ENCODE data around the gene PANX1. TPM values are rescaled to one million over a fixed set of nuclear protein-coding genes. Genes with fewer than 3 reads are reported as not detected.

PANX1 gene
- total RNA-seq, 3 donors from 2014 or later (not counting 1 experiment from before 2014, with no cell fraction given) = 8.6 to 13.6 (median 13.4) TPM

DNA sequence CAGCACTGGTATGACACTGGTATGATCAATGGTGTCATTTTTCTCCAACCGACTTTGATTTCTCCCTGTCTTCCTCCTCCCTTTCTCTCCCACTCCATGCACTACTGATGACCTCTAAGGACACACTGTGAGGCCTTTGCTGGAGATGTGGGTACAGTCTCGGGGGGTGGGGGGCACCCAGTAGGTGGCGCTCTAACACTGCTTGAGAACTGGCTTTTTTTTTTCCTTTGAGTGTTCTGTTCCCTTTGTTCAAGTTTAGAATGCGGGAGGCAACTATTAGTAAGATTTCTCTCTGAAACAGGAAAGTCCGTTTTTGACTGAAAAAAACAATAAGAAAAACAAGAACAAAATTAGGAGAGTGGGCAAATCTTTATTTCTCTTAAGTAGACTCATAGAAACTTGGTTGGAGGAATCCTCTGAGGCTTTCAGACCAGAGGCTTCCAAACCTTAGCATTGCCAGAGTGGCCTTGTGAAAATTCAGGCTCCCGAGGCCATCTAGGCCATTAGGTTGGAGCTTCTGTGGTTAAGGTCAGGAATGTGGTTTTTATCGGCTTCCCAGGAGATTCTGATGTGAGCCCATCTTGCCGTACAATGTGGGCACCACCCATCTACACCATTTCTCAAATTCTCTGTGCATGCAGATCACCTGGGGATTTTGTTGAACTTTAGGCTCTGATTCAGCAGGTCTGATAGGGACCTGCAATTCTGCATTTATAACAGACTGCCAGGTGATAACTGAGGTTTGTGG lies 43.2 kb downstream of the PANX1 start:
- H3K4me3 Mint-ChIP-seq = no peak overlapping the region

DNA sequence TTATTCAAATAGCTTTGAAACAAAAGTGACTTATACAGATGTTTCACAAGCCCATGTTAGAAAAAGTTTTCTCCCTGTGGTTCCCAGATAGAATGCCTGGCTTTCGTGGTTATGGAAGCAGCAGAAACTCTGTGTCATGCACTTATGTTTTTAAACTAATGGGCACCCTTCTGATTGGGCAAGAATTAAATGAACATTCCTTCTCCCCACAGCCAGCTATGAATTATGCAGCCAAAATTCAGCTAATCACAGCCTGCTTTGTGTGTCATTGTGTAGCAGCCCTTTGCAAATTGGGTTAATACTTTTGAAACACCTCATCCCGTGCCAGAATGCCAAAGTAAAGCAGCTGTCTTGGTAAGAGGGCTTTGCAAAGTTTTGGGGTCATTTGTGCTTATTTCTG lies 46.9 kb downstream of the PANX1 start:
- Mint-ChIP-seq H3K4me3 (no peak overlapping the region), H3K4me1 (peaks cover 30 to 33% of the 10 kb centered on the region in 2 donors), H3K27me3 (ENCODE audit: low read depth in 2 of 2) (no peaks in the 10 kb centered on the region), H3K36me3 (peaks cover 5% of the 10 kb centered on the region), H3K9me3 (no peaks in the 10 kb centered on the region), H3K27ac (no peak overlapping the region)
- DNase-seq (no peak), ATAC-seq (no peak)
- no peak overlapping the region for H3K4me3 ChIP-seq (ENCODE audit: low read length)
- no peak overlapping the region for H3K27ac ChIP-seq (ENCODE audit: low read length)
- TF ChIP-seq, protein P1, sequence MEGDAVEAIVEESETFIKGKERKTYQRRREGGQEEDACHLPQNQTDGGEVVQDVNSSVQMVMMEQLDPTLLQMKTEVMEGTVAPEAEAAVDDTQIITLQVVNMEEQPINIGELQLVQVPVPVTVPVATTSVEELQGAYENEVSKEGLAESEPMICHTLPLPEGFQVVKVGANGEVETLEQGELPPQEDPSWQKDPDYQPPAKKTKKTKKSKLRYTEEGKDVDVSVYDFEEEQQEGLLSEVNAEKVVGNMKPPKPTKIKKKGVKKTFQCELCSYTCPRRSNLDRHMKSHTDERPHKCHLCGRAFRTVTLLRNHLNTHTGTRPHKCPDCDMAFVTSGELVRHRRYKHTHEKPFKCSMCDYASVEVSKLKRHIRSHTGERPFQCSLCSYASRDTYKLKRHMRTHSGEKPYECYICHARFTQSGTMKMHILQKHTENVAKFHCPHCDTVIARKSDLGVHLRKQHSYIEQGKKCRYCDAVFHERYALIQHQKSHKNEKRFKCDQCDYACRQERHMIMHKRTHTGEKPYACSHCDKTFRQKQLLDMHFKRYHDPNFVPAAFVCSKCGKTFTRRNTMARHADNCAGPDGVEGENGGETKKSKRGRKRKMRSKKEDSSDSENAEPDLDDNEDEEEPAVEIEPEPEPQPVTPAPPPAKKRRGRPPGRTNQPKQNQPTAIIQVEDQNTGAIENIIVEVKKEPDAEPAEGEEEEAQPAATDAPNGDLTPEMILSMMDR (IDR thresholded peaks at IDR 0.05) = no peak
- H3K4me1 ChIP-seq (ENCODE audit: control insufficient read depth, insufficient read depth, low read length) = peaks cover 2% of the 10 kb centered on the region
- H3K36me3 ChIP-seq (ENCODE audit: control insufficient read depth, insufficient read depth, low read length) = peaks cover 17% of the 10 kb centered on the region
- H3K9me3 ChIP-seq (ENCODE audit: control insufficient read depth, insufficient read depth, low read length) = no peaks in the 10 kb centered on the region
- WGBS (ENCODE audit: insufficient coverage) = 94% methylated on average over 2 of the region's 2 CpGs
- intact Hi-C loops (cut with micrococcal nuclease) = loop anchor here (10.0 kb wide), 1 partner anchor 329 kb away; no protein-coding TSS in a partner anchor
- no peaks in the 10 kb centered on the region for H3K27me3 ChIP-seq (ENCODE audit: control insufficient read depth, insufficient read depth, low read length)

More for the DNA sequence above, 43.2 kb downstream of the PANX1 start:
- Histone ChIP-seq H3K4me3 (ENCODE audit: low read length) (no peak overlapping the region), H3K9me3 (ENCODE audit: control insufficient read depth, insufficient read depth, low read length) (no peaks in the 10 kb centered on the region), H3K36me3 (ENCODE audit: control insufficient read depth, insufficient read depth, low read length) (no peaks in the 10 kb centered on the region), H3K27me3 (ENCODE audit: control insufficient read depth, insufficient read depth, low read length) (no peaks in the 10 kb centered on the region), H3K27ac (ENCODE audit: low read length) (no peak overlapping the region), H3K4me1 (ENCODE audit: control insufficient read depth, insufficient read depth, low read length) (peaks cover 2% of the 10 kb centered on the region)
- ATAC-seq (peak; percentile 49 to 65 (median 62)), DNase-seq (peak; percentile 19 to 50)
- Mint-ChIP-seq H3K27ac (no peak overlapping the region), H3K27me3 (ENCODE audit: low read depth in 2 of 2) (no peaks in the 10 kb centered on the region), H3K36me3 (no peaks in the 10 kb centered on the region), H3K4me1 (peaks cover 53 to 54% of the 10 kb centered on the region in 2 donors), H3K9me3 (no peaks in the 10 kb centered on the region)
- intact Hi-C loops (cut with micrococcal nuclease) = loop anchor here (10.0 kb wide), 1 partner anchor 333 kb away; no protein-coding TSS in a partner anchor
- WGBS (ENCODE audit: insufficient coverage) = 69% methylated on average over 6 of the region's 8 CpGs
- TF ChIP-seq, protein P1 (IDR thresholded peaks at IDR 0.05) = peak; percentile 58

DNA sequence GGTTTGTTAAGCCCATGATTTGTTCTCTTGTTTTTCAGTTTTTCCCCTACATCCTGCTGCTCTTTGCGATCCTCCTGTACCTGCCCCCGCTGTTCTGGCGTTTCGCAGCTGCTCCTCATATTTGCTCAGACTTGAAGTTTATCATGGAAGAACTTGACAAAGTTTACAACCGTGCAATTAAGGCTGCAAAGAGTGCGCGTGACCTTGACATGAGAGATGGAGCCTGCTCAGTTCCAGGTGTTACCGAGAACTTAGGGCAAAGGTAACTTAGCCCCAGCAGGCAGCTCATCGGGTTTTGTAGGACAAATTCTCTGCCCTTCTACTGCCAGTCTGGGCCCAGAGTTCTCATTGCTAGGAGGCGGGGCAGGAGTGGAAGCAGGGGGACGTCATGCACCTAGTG lies 49.7 kb downstream of the PANX1 start:
- Mint-ChIP-seq H3K27me3 (ENCODE audit: low read depth in 2 of 2) (no peaks in the 10 kb centered on the region), H3K36me3 (peaks cover 15% of the 10 kb centered on the region)
- no peak for DNase-seq

More for the DNA sequence above, 49.7 kb downstream of the PANX1 start:
- Histone ChIP-seq H3K4me1 (ENCODE audit: control insufficient read depth, insufficient read depth, low read length) (no peaks in the 10 kb centered on the region), H3K36me3 (ENCODE audit: control insufficient read depth, insufficient read depth, low read length) (peaks cover 32% of the 10 kb centered on the region), H3K9me3 (ENCODE audit: control insufficient read depth, insufficient read depth, low read length) (no peaks in the 10 kb centered on the region), H3K27me3 (ENCODE audit: control insufficient read depth, insufficient read depth, low read length) (no peaks in the 10 kb centered on the region), H3K4me3 (ENCODE audit: low read length) (no peak overlapping the region), H3K27ac (ENCODE audit: low read length) (no peak overlapping the region)
- no peak for ATAC-seq
- intact Hi-C loops (cut with micrococcal nuclease) = loop anchor here (10.0 kb wide), 1 partner anchor 326 kb away; no protein-coding TSS in a partner anchor
- over 99% methylated on average over 11 of the region's 11 CpGs for WGBS (ENCODE audit: insufficient coverage)
- H3K9me3 Mint-ChIP-seq = no peaks in the 10 kb centered on the region
- TF ChIP-seq, protein P1 (IDR thresholded peaks at IDR 0.05) = no peak
- H3K27ac Mint-ChIP-seq = peak overlapping the region in 1 of 2 donors; percentile 23
- H3K4me3 Mint-ChIP-seq = no peak overlapping the region
- peaks cover 5 to 13% of the 10 kb centered on the region in 2 donors for H3K4me1 Mint-ChIP-seq
